Measurements from ENCODE around the gene ZNF692. TPM values are rescaled to one million over a fixed set of nuclear protein-coding genes. Genes with fewer than 3 reads are reported as not detected.

ZNF692 gene
- total RNA-seq, 1 donor from 2014 or later: 41.9 TPM

DNA sequence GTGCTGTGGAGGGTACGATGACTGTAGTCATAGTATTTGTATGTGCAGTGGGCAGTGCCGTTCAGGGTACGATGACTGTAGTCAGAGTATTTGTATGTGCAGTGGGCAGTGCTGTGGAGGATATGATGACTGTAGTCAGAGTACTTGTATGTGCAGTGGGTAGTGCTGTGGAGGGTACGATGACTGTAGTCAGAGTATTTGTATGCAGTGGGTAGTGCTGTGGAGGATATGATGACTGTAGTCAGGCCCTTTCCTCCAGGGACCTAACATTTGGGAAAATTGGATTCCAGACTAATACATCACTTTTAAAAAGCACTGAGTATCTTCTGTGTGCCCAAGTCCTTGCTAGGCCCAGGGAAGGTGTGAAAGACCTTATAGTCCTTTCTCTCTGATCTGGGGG is 17.9 kb downstream of the ZNF692 start:
- ATAC-seq: no peak
- Histone ChIP-seq H3K9me3 (no peaks in the 10 kb centered on the region), H3K36me3 (peaks cover 22% of the 10 kb centered on the region), H3K27me3 (ENCODE audit: low read depth) (no peaks in the 10 kb centered on the region), H3K4me3 (no peak overlapping the region), H3K27ac (no peak overlapping the region), H3K4me1 (peaks cover 46% of the 10 kb centered on the region)
- intact Hi-C loops (cut with DNase I): no loop called here
- DNase-seq: no peak
- TF ChIP-seq CTCF (IDR thresholded peaks at IDR 0.05): no peak

- TF ChIP-seq CTCF (IDR thresholded peaks at IDR 0.05): no peak
- H3K27ac ChIP-seq: peak overlapping the region; percentile 100
- H3K36me3 ChIP-seq: peaks cover 6% of the 10 kb centered on the region
- H3K9me3 ChIP-seq: no peaks in the 10 kb centered on the region
- peaks cover 46% of the 10 kb centered on the region for H3K4me1 ChIP-seq
- intact Hi-C loops (cut with DNase I): no loop called here
- H3K27me3 ChIP-seq (ENCODE audit: low read depth): no peaks in the 10 kb centered on the region
- no peak for ATAC-seq
- peak overlapping the region; percentile 83 for H3K4me3 ChIP-seq
- no peak for DNase-seq
These were observed 19.7 kb downstream of the ZNF692 start for GRCh38 chr1:248839168-248839555.

DNA sequence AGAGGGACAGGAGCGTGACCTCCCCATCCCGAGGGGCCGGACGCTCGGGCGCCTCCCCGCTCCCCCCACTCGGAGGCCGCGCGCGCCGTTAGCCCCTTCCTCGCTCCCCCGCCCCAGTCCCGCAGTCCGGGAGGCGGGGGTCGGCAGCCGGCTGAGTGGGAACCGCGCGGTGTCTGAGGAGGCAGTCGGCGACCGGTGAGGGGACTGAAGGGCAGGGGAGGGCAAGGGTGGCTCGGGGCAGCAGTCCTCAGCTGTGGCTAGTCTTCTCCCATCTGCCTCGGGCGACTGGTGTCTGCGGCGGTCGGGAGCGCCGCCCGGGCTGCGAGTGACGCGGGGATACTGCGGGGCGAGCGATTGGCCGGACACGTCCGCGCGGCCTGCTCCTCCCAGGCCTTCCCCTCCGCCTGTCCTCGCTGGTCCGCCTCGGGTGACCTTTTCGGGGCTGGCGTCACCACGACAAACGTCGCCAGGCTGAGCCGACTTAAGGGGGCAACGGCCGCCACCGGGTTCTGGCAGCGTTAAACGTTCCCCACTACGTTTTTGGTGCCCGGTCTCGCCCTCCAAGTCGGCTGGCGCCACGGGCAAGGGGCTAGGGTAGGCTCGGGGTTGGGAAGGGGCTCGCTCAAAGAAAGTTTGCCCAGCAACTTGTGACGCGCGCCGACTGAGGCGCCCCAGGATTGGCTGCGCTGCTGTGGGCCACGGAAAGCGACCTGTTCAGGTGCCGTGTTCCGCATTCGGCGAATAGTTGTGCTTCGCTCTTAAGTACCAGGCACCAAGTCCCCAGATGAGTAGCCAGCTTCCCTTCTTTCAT is 20.3 kb downstream of the ZNF692 start:
- DNase-seq (peak; percentile 94), ATAC-seq (peak; percentile 90)
- Histone ChIP-seq H3K9me3 (no peaks in the 10 kb centered on the region), H3K36me3 (peaks cover 6% of the 10 kb centered on the region), H3K27me3 (ENCODE audit: low read depth) (no peaks in the 10 kb centered on the region), H3K4me3 (peak overlapping the region; percentile 83), H3K27ac (peak overlapping the region; percentile 100), H3K4me1 (peaks cover 46% of the 10 kb centered on the region)
- no peak for TF ChIP-seq CTCF (IDR thresholded peaks at IDR 0.05)
- intact Hi-C loops (cut with DNase I): no loop called here

GRCh38 chr1:248837781-248838356 is 21.0 kb downstream of the ZNF692 start, which contains the start of gene ZNF672:
TSS of gene ZNF672 (plus strand) at chr1:248838224. CDS start at chr1:248847275, 9,051 bp downstream.
- H3K4me1 ChIP-seq: peaks cover 45% of the 10 kb centered on the region

More at GRCh38 chr1:248837781-248838356, 21.0 kb downstream of the ZNF692 start, which contains the start of gene ZNF672:
- Histone ChIP-seq H3K9me3 (no peaks in the 10 kb centered on the region), H3K27ac (peak within 1 kb of the TSS; percentile 100), H3K27me3 (ENCODE audit: low read depth) (no peaks in the 10 kb centered on the region), H3K4me3 (peak within 1 kb of the TSS; percentile 83), H3K36me3 (peaks cover 1% of the 10 kb centered on the region)
- intact Hi-C loops (cut with DNase I): no loop called here
- no peak for TF ChIP-seq CTCF (IDR thresholded peaks at IDR 0.05)
- DNase-seq (peak; percentile 99), ATAC-seq (peak; percentile 94 to 96)

Data from lower lobe of right lung (tissue), 2 donors.